Loucy (cell line): ENCODE results near the gene FRA10AC1.

ENCODE experiments used
- H2AFZ ChIP-seq: fragments of 200-600 bp; sonication (generic); 2 replicates; pipeline ENCODE4 v1.6.0; 2016; ENCODE audit warnings: antibody characterized with exemption, mild to moderate bottlenecking, low read length, moderate library complexity
- H3F3A ChIP-seq: fragments of 200-600 bp; 2 replicates; pipeline ENCODE4 v1.6.0; 2016; ENCODE audit warnings: antibody characterized with exemption, low read depth, mild to moderate bottlenecking
- H3K27me3 ChIP-seq: fragments of 200-600 bp; sonication (generic); 2 replicates; pipeline ENCODE4 v1.6.1; 2014; ENCODE audit warnings: low read length, mild to moderate bottlenecking; ENCODE audit not compliant: insufficient read depth, poor library complexity, severe bottlenecking
- H3K36me3 ChIP-seq: fragments of 200-600 bp; sonication (generic); 2 replicates; pipeline ENCODE4 v1.6.1; 2016; ENCODE audit warnings: low read length; ENCODE audit not compliant: insufficient read depth
- H3K4me1 ChIP-seq: fragments of 200-600 bp; sonication (generic); 2 replicates; pipeline ENCODE4 v1.5.1; 2014; ENCODE audit warnings: low read length, mild to moderate bottlenecking; ENCODE audit not compliant: insufficient read depth, poor library complexity, severe bottlenecking
- H3K4me2 ChIP-seq: fragments of 200-600 bp; sonication (generic); 2 replicates; pipeline ENCODE4 v1.6.0; 2014; ENCODE audit warnings: antibody characterized with exemption, low read length, low read depth, mild to moderate bottlenecking; ENCODE audit not compliant: poor library complexity, severe bottlenecking
- H3K4me3 ChIP-seq: fragments of 200-600 bp; sonication (generic); 2 replicates; pipeline ENCODE4 v1.5.1; 2014; ENCODE audit warnings: low read length, mild to moderate bottlenecking, mixed read lengths; ENCODE audit not compliant: poor library complexity, severe bottlenecking
- H3K79me2 ChIP-seq: fragments of 200-600 bp; sonication (generic); 2 replicates; pipeline ENCODE4 v1.6.1; 2014; ENCODE audit warnings: low read length; ENCODE audit not compliant: insufficient read depth
- H3K9ac ChIP-seq: fragments of 200-600 bp; sonication (generic); 2 replicates; pipeline ENCODE4 v1.6.0; 2014; ENCODE audit warnings: mild to moderate bottlenecking, low read depth, low read length, moderate library complexity; ENCODE audit not compliant: poor library complexity, severe bottlenecking
- H3K9me2 ChIP-seq: fragments of 200-600 bp; sonication (generic); replicated peaks from 2 replicates; pipeline ENCODE4 v1.6.1; 2016; ENCODE audit warnings: low read depth, low read length, mixed read lengths
- H3K9me3 ChIP-seq: fragments of 200-600 bp; sonication (generic); 2 replicates; pipeline ENCODE4 v1.6.1; 2014; ENCODE audit warnings: mild to moderate bottlenecking, antibody characterized with exemption, low read length, low read depth; ENCODE audit not compliant: insufficient read depth
- H4K20me1 ChIP-seq: fragments of 200-600 bp; sonication (generic); 2 replicates; pipeline ENCODE4 v1.6.0; 2014; ENCODE audit warnings: antibody characterized with exemption, low read length, mild to moderate bottlenecking; ENCODE audit not compliant: insufficient read depth, poor library complexity, severe bottlenecking
- CTCF ChIP-seq: fragments of 200-600 bp; sonication (generic); conservative IDR thresholded peaks from 2 replicates; pipeline ENCODE4 v1.5.1; 2014; ENCODE audit warnings: mild to moderate bottlenecking, antibody characterized with exemption, low read length
- EZH2phosphoT487 ChIP-seq: fragments of 200-600 bp; IDR thresholded peaks from 2 replicates; pipeline ENCODE4 v1.6.1; 2018; ENCODE audit warnings: antibody characterized with exemption, mild to moderate bottlenecking, moderate library complexity, borderline replicate concordance

The FRA10AC1 gene

GRCh38 chr10:93620925-93621324 lies 81.5 kb downstream of the FRA10AC1 start:
- Histone ChIP-seq H3K4me2 (no peak overlapping the region), H3K4me1 (no peaks in the 10 kb centered on the region)

More at GRCh38 chr10:93620925-93621324, 81.5 kb downstream of the FRA10AC1 start:
- H3K36me3 ChIP-seq = no peaks in the 10 kb centered on the region
- no peaks in the 10 kb centered on the region for H3F3A ChIP-seq
- no peak overlapping the region for H3K4me3 ChIP-seq
- no peak overlapping the region for H3K9ac ChIP-seq
- H3K9me2 ChIP-seq = no peaks in the 10 kb centered on the region
- no peaks in the 10 kb centered on the region for H3K27me3 ChIP-seq
- no peak for TF ChIP-seq CTCF
- TF ChIP-seq EZH2phosphoT487 = no peak
- H2AFZ ChIP-seq = no peak overlapping the region
- no peaks in the 10 kb centered on the region for H3K79me2 ChIP-seq
- no peaks in the 10 kb centered on the region for H3K9me3 ChIP-seq
- no peaks in the 10 kb centered on the region for H4K20me1 ChIP-seq
